Measurements from ENCODE around the gene C14orf93. TPM values are rescaled to one million over a fixed set of nuclear protein-coding genes. Genes with fewer than 3 reads are reported as not detected.

C14orf93 gene
- total and polyA plus RNA-seq, 9 of the 15 experiments (the other 6 are each of a cell fraction or from before 2014, with no cell fraction given) = 2.2 to 22.4 (median 16.1) TPM

GRCh38 chr14:23056145-23056955 lies 46.4 kb upstream of the C14orf93 start (continued):
- TF ChIP-seq CREB3L1 (IDR thresholded peaks at IDR 0.05; ENCODE audit: borderline replicate concordance, low read depth) = no peak
- TF ChIP-seq TCF7L2 (IDR thresholded peaks at IDR 0.05; ENCODE audit: low read depth, low read length) = no peak
- TF ChIP-seq BRD9 (IDR thresholded peaks at IDR 0.05; ENCODE audit: low read depth, partially characterized antibody) = no peak
- TF ChIP-seq HEY1 (CRISPR knock-in tag; IDR thresholded peaks at IDR 0.05; ENCODE audit: borderline replicate concordance) = no peak
- TF ChIP-seq DLX4 (CRISPR knock-in tag; IDR thresholded peaks at IDR 0.05) = no peak
- no peak for TF ChIP-seq ZBED1 (IDR thresholded peaks at IDR 0.05)
- no peak for TF ChIP-seq HNRNPL (IDR thresholded peaks at IDR 0.05; ENCODE audit: low read depth, low read length)
- no peak for TF ChIP-seq CBFA2T3 (IDR thresholded peaks at IDR 0.05)
- no peak for TF ChIP-seq VEZF1 (CRISPR knock-in tag; IDR thresholded peaks at IDR 0.05)
- no peak for TF ChIP-seq IFI16 (CRISPR knock-in tag; IDR thresholded peaks at IDR 0.05)
- no peak for TF ChIP-seq TSC22D4 (tag; IDR thresholded peaks at IDR 0.05)
- peak; percentile 57; the same call in 1 of the 2 replicates for TF ChIP-seq JUND (IDR thresholded peaks at IDR 0.05; ENCODE audit: borderline replicate concordance, low read depth, low read length)
- TF ChIP-seq JUND (tag; IDR thresholded peaks at IDR 0.05; ENCODE audit: borderline replicate concordance, low read depth, low read length) = peak; percentile 36; the same call in 1 of the 3 replicates
- TF ChIP-seq ZNF586 (CRISPR knock-in tag; conservative IDR thresholded peaks at IDR 0.05) = no peak
- TF ChIP-seq ZFP1 (CRISPR knock-in tag; IDR thresholded peaks at IDR 0.05) = no peak
- TF ChIP-seq ZNF24 (IDR thresholded peaks at IDR 0.05) = peak; percentile 10; the same call in 1 of the 2 replicates
- no peak for TF ChIP-seq NFE2L1 (tag; IDR thresholded peaks at IDR 0.05; ENCODE audit: borderline replicate concordance, low read depth)
- TF ChIP-seq XRCC3 (IDR thresholded peaks at IDR 0.05) = no peak
- peak; percentile 64; the same call in 1 of the 2 replicates for TF ChIP-seq TFAP4 (CRISPR knock-in tag; IDR thresholded peaks at IDR 0.05; ENCODE audit: borderline replicate concordance)
- no peak for TF ChIP-seq MLX (CRISPR knock-in tag; conservative IDR thresholded peaks at IDR 0.05)
- TF ChIP-seq KLF16 (IDR thresholded peaks at IDR 0.05) = peak; percentile 41; the same call in 1 of the 2 replicates
- TF ChIP-seq HIVEP1 (CRISPR knock-in tag; IDR thresholded peaks at IDR 0.05) = no peak
- TF ChIP-seq DACH1 (IDR thresholded peaks at IDR 0.05; ENCODE audit: partially characterized antibody) = no peak
- peak; percentile 65; the same call in 1 of the 2 replicates for TF ChIP-seq NBN (IDR thresholded peaks at IDR 0.05; ENCODE audit: low read depth)
- no peak for TF ChIP-seq ZNF3 (CRISPR knock-in tag; IDR thresholded peaks at IDR 0.05)
